Measurements from ENCODE around the gene CACNA1C.

- TF ChIP-seq, protein P1, sequence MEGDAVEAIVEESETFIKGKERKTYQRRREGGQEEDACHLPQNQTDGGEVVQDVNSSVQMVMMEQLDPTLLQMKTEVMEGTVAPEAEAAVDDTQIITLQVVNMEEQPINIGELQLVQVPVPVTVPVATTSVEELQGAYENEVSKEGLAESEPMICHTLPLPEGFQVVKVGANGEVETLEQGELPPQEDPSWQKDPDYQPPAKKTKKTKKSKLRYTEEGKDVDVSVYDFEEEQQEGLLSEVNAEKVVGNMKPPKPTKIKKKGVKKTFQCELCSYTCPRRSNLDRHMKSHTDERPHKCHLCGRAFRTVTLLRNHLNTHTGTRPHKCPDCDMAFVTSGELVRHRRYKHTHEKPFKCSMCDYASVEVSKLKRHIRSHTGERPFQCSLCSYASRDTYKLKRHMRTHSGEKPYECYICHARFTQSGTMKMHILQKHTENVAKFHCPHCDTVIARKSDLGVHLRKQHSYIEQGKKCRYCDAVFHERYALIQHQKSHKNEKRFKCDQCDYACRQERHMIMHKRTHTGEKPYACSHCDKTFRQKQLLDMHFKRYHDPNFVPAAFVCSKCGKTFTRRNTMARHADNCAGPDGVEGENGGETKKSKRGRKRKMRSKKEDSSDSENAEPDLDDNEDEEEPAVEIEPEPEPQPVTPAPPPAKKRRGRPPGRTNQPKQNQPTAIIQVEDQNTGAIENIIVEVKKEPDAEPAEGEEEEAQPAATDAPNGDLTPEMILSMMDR (IDR thresholded peaks at IDR 0.05), result no peak
- TF ChIP-seq POLR2A (IDR thresholded peaks at IDR 0.05), result no peak
These were observed 337.3 kb downstream of the CACNA1C start for GRCh38 chr12:2390133-2390532.

Data from esophagus squamous epithelium (tissue), 4 donors.